ENCODE measurements around the gene DIP2B.

Gene DIP2B

DNA sequence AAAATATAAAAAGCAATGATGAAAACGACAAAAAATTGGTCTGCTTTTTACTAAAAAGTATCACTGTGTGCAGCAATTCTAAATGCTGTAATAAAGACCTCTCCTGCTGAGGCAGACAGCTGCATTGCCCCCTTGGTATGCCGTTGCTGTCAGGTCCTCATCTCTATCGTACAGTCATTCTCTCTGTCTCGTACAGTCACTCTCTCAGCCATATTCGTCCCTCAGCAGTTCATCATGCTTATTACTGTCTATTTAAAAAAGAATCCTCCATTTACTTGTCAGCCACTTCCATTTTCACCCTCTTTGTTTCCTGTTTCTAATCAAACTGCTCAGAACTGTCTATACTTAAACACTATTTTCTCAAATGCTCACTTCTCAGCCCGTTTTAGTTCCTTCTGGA is 123.6 kb downstream of the DIP2B start:
- ATAC-seq (replicated peaks; ENCODE audit: extremely low read depth, poor library complexity, severe bottlenecking), result no peak
- Mint-ChIP-seq H3K4me1 (peaks cover 12% of the 10 kb centered on the region), H3K4me3 (no peak overlapping the region), H3K27ac (ENCODE audit: low read depth) (no peak overlapping the region), H3K27me3 (no peaks in the 10 kb centered on the region), H3K9me3 (no peaks in the 10 kb centered on the region), H3K36me3 (ENCODE audit: insufficient read depth) (peaks cover 14% of the 10 kb centered on the region)
- no peak for DNase-seq (ENCODE audit: low spot score in 2 of 2)

DNA sequence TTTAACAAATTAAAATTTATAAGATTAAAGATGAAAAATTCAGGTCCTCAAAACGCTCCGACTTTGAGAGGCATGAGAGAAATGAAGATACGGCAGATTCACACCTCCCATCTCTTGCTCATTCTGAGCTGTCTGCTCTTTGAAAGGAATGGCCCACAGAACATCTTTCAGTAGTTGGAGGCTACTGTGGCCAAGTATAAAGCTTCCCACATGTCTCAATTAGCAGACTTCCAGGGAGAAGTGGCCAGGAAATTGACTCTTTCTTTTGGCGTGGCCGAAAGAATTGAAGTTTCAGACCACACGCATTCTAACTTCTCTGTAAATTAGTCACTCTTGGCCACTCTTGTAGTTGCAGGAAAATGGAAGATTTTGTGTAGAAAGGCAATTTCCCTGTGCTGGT is 129.2 kb downstream of the DIP2B start:
- no peak for ATAC-seq (replicated peaks; ENCODE audit: extremely low read depth, poor library complexity, severe bottlenecking)
- H3K4me1 Mint-ChIP-seq, result peaks cover 7% of the 10 kb centered on the region

DNA sequence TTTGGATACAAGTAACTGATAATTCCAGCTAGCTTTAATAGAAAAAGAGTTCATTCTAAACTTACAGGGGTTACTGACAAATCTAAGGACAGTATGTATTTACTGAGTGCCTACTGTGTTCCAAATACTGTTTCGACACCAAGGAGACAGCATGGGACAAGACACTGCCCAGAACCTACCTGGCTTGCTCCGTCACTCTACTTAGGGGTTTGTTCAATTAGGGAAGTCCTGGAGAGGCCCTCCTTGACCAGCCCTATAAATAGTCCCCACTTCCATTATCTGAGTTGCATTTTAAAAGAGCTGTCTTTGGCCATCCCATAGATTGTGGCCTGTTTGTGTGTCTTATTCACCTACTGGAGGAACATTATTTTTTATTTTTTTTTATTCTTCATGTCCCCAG is 129.6 kb downstream of the DIP2B start:
- ATAC-seq (replicated peaks; ENCODE audit: extremely low read depth, poor library complexity, severe bottlenecking) (no peak), DNase-seq (ENCODE audit: low spot score in 2 of 2) (no peak)
- peak overlapping the region; percentile 25 for H3K27ac Mint-ChIP-seq (ENCODE audit: low read depth)
- no peaks in the 10 kb centered on the region for H3K9me3 Mint-ChIP-seq
- H3K4me1 Mint-ChIP-seq, result peaks cover 7% of the 10 kb centered on the region
- no peak overlapping the region for H3K4me3 Mint-ChIP-seq
- H3K27me3 Mint-ChIP-seq, result no peaks in the 10 kb centered on the region
- peaks cover 4% of the 10 kb centered on the region for H3K36me3 Mint-ChIP-seq (ENCODE audit: insufficient read depth)

More for the DNA sequence above, 129.2 kb downstream of the DIP2B start:
- DNase-seq (ENCODE audit: low spot score in 2 of 2), result no peak
- H3K9me3 Mint-ChIP-seq, result no peaks in the 10 kb centered on the region
- H3K27ac Mint-ChIP-seq (ENCODE audit: low read depth), result no peak overlapping the region
- no peaks in the 10 kb centered on the region for H3K27me3 Mint-ChIP-seq
- H3K36me3 Mint-ChIP-seq (ENCODE audit: insufficient read depth), result peaks cover 4% of the 10 kb centered on the region
- H3K4me3 Mint-ChIP-seq, result no peak overlapping the region

DNA sequence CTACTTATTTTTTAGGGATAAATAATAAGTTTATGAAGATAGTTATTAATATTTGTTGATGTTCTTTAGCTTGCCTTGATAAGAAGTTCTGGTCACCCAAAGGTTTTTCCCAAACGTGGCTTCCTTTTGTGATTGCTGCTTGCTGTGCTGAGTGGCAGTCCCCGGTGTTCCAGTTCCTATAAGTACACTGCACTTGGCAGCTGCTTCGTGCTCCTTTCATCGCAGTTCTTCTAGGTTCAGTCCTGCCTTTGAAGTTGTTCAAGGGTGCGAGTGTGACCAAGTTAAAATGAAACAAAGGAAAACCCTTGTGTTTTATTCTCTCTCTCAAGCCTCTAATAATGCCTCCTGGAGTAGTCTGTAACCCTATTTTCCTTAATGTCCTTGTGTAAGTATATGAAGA is 130.6 kb downstream of the DIP2B start:
- H3K27me3 Mint-ChIP-seq, result no peaks in the 10 kb centered on the region
- no peak overlapping the region for H3K4me3 Mint-ChIP-seq
- H3K27ac Mint-ChIP-seq (ENCODE audit: low read depth), result no peak overlapping the region
- H3K4me1 Mint-ChIP-seq, result peaks cover 7% of the 10 kb centered on the region
- no peak for DNase-seq (ENCODE audit: low spot score in 2 of 2)
- H3K36me3 Mint-ChIP-seq (ENCODE audit: insufficient read depth), result peaks cover 4% of the 10 kb centered on the region
- ATAC-seq (replicated peaks; ENCODE audit: extremely low read depth, poor library complexity, severe bottlenecking), result no peak
- H3K9me3 Mint-ChIP-seq, result no peaks in the 10 kb centered on the region

DNA sequence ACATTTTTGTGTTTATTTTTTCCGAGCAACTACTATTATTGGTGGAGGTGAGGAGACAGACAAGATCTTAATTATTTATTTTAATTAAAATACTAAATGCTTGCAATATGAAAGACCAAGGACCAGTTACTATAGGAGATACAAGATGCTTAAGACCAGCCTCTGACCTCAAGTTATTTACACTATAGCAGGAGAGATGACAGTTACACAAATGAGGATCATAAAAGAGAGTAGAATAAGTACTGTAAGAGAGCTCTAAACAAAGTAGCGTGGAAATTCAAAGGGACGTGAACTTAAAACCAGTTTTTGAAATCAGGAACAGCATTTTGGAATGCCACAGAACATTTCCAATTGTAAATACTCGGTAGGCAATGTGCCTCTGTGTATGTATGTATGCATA is 131.1 kb downstream of the DIP2B start:
- Mint-ChIP-seq H3K4me3 (no peak overlapping the region), H3K36me3 (ENCODE audit: insufficient read depth) (peaks cover 3% of the 10 kb centered on the region), H3K4me1 (peaks cover 7% of the 10 kb centered on the region), H3K9me3 (no peaks in the 10 kb centered on the region), H3K27me3 (no peaks in the 10 kb centered on the region), H3K27ac (ENCODE audit: low read depth) (no peak overlapping the region)
- ATAC-seq (replicated peaks; ENCODE audit: extremely low read depth, poor library complexity, severe bottlenecking) (no peak), DNase-seq (ENCODE audit: low spot score in 2 of 2) (no peak)

DNA sequence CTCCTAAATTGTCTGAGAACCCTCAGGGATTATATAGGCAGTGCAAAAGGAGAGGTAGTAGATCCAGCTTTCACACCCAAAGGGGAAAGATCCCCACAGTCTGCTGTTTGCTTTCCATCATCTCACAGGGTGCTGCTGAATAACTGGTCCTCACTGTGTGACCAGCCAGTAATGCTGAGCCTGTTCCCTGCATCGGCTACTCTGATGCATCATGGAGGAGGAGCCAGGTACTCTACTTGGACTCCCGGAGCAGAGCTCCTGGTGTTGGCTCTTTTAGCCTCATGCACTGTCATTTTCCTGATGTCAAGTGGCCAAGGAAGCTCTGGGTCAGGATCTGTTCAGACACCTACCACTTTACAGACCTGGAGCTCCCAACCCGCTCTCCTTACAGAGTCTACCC is 131.7 kb downstream of the DIP2B start:
- H3K27ac Mint-ChIP-seq (ENCODE audit: low read depth), result no peak overlapping the region
- no peak for DNase-seq (ENCODE audit: low spot score in 2 of 2)
- no peak overlapping the region for H3K4me3 Mint-ChIP-seq
- no peaks in the 10 kb centered on the region for H3K27me3 Mint-ChIP-seq
- peaks cover 7% of the 10 kb centered on the region for H3K36me3 Mint-ChIP-seq (ENCODE audit: insufficient read depth)
- peaks cover 7% of the 10 kb centered on the region for H3K4me1 Mint-ChIP-seq
- no peaks in the 10 kb centered on the region for H3K9me3 Mint-ChIP-seq
- ATAC-seq (replicated peaks; ENCODE audit: extremely low read depth, poor library complexity, severe bottlenecking), result no peak

DNA sequence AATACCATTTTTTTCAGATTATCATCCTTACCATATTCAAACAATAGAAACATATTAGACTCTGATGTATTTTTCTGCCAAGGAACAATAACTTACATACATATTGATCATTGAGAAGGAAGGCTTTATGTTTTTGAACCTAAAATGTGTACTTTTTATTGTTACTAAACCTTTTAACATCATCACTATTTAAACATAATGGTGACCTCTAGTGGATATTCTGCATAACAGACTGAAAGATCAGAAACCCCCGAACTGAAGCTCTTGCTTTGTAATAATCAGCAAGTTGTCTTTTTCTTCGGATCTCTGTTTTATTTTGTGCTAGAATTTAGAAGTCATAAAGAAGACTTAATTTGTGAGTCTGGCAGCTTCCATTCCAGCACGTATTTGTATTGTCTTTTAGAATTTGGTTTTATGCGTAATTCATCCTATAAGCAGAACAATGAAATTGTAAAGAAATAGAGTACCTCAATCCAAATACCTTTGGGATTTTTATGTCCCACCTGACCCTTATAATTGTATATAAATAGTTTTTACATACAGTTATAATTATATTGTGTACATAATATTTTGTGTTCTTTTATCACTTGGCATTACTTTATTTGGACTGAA is 133.2 kb downstream of the DIP2B start:
- DNase-seq (ENCODE audit: low spot score in 2 of 2), result no peak
- Mint-ChIP-seq H3K27me3 (no peaks in the 10 kb centered on the region), H3K27ac (ENCODE audit: low read depth) (peak overlapping the region; percentile 3), H3K4me1 (peaks cover 7% of the 10 kb centered on the region), H3K9me3 (no peaks in the 10 kb centered on the region), H3K4me3 (no peak overlapping the region), H3K36me3 (ENCODE audit: insufficient read depth) (peaks cover 5% of the 10 kb centered on the region)
- ATAC-seq (replicated peaks; ENCODE audit: extremely low read depth, poor library complexity, severe bottlenecking), result no peak

DNA sequence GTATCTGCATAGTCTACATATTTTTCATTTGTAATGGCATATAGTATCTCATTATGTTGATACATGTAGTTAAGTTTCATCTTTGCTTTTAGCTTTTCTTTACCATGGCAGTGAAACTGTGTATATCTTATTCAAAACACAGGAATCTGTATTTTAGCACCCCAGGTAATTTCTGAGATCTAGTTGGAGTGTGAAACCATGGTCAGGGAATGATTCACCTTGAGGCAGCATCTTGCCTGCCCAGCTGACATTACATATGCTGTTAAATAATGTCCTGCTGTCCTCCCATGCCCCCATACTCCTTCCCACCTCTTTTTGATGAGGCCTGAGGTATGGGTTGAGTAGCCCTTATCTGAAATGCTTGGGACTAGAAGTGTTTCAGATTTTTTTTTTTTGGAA is 133.7 kb downstream of the DIP2B start:
- Mint-ChIP-seq H3K9me3 (no peaks in the 10 kb centered on the region), H3K4me3 (no peak overlapping the region), H3K27me3 (no peaks in the 10 kb centered on the region), H3K4me1 (peaks cover 7% of the 10 kb centered on the region), H3K36me3 (ENCODE audit: insufficient read depth) (peaks cover 6% of the 10 kb centered on the region), H3K27ac (ENCODE audit: low read depth) (no peak overlapping the region)
- no peak for ATAC-seq (replicated peaks; ENCODE audit: extremely low read depth, poor library complexity, severe bottlenecking)
- DNase-seq (ENCODE audit: low spot score in 2 of 2), result no peak

DNA sequence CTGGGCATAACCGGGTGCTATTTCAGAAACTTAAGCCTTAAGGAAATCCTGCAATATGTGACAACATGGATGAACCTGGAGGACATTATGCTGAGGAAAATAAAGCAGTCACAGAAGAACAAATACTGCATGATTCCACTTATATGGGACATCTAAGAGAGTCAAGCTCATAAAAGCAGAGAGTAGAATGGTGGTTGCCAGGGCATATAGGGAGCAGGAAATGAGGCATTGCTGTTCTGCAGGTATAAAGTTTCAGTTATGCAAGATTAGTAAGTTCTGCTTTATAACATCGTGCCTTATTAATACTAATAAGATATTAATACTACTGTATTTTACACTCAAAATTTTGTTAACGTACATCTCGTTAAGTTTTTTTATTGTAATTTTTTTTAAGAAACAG is 134.9 kb downstream of the DIP2B start:
- H3K27me3 Mint-ChIP-seq, result no peaks in the 10 kb centered on the region
- ATAC-seq (replicated peaks; ENCODE audit: extremely low read depth, poor library complexity, severe bottlenecking), result no peak
- no peaks in the 10 kb centered on the region for H3K9me3 Mint-ChIP-seq
- no peak for DNase-seq (ENCODE audit: low spot score in 2 of 2)
- peaks cover 7% of the 10 kb centered on the region for H3K4me1 Mint-ChIP-seq
- H3K27ac Mint-ChIP-seq (ENCODE audit: low read depth), result no peak overlapping the region
- peaks cover 6% of the 10 kb centered on the region for H3K36me3 Mint-ChIP-seq (ENCODE audit: insufficient read depth)
- no peak overlapping the region for H3K4me3 Mint-ChIP-seq

DNA sequence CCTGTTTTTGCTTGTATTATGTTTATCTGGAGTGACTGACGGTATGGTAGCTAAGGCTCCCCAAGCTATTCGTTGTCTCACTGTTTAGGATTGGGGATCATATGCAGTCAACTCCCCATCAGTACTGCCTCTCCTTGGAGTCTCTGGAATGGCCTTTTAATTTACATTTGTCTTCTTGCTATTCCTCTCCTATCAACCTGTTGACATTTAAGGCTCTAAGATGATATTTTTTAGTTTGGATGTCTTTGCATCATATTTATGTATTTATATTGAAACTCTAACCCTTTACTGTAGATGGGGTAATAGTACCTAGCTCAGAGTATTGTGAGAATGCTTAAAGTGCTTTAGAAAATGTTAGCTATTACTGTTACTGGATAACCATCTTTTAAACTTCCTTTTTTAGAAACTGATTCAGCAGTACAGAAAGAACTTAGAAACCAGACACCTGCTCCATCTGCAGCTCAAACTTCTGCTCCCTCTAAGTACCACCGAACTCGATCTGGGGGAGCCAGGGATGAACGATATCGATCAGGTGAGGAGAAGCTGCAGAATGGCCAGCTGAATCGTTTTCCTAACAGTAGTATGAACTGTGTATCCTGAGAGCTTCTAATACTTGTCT is 135.6 kb downstream of the DIP2B start:
- DNase-seq (ENCODE audit: low spot score in 2 of 2) (no peak), ATAC-seq (replicated peaks; ENCODE audit: extremely low read depth, poor library complexity, severe bottlenecking) (no peak)
- H3K9me3 Mint-ChIP-seq, result no peaks in the 10 kb centered on the region
- no peak overlapping the region for H3K27ac Mint-ChIP-seq (ENCODE audit: low read depth)
- H3K27me3 Mint-ChIP-seq, result no peaks in the 10 kb centered on the region
- H3K4me1 Mint-ChIP-seq, result peaks cover 7% of the 10 kb centered on the region
- peaks cover 6% of the 10 kb centered on the region for H3K36me3 Mint-ChIP-seq (ENCODE audit: insufficient read depth)
- no peak overlapping the region for H3K4me3 Mint-ChIP-seq

DNA sequence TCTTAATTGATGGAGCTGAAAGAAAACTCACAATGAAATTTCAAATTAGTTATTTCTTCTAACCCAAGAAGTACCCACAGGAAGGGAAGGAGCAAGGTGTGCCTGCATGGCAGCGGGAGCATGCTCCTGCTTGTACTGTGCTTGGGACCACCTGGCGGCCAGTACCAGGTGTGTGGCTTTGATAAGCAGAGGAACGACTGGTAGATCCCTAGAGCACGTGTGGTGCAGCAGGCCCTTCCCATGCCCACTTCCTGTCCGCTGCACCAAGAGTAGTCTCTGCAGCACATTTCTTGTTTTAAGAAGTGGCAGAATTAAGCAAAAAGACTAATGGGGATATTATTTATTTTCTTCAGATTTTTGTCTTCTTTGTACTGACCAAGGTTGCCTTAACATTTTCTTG is 136.8 kb downstream of the DIP2B start:
- Mint-ChIP-seq H3K9me3 (no peaks in the 10 kb centered on the region), H3K27ac (ENCODE audit: low read depth) (no peak overlapping the region), H3K4me3 (no peak overlapping the region), H3K4me1 (peaks cover 7% of the 10 kb centered on the region), H3K36me3 (ENCODE audit: insufficient read depth) (peaks cover 6% of the 10 kb centered on the region), H3K27me3 (no peaks in the 10 kb centered on the region)
- no peak for ATAC-seq (replicated peaks; ENCODE audit: extremely low read depth, poor library complexity, severe bottlenecking)
- DNase-seq (ENCODE audit: low spot score in 2 of 2), result no peak

DNA sequence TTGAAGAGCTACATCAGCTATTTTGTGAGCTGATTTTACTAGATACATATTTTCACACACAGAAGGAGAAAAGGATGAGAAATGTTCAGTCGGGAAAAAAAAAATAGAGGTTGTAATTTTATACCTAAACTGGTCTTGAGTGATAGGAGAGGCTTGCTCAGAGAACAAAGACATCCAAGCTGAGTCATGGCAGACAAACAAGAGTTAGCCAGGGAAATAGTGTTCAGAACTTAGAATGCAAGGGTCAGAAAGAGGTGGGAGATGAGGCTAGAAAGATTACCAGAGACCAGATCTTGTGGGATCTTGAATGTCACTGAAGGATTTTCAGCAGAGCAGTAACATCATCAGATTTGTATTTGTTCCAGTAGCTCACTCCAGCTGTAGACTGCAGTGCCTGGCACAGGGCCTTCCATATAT is 137.3 kb downstream of the DIP2B start:
- H3K36me3 Mint-ChIP-seq (ENCODE audit: insufficient read depth), result peaks cover 6% of the 10 kb centered on the region
- DNase-seq (ENCODE audit: low spot score in 2 of 2) (no peak), ATAC-seq (replicated peaks; ENCODE audit: extremely low read depth, poor library complexity, severe bottlenecking) (no peak)
- peaks cover 7% of the 10 kb centered on the region for H3K4me1 Mint-ChIP-seq
- no peaks in the 10 kb centered on the region for H3K9me3 Mint-ChIP-seq
- no peak overlapping the region for H3K4me3 Mint-ChIP-seq
- H3K27ac Mint-ChIP-seq (ENCODE audit: low read depth), result no peak overlapping the region
- H3K27me3 Mint-ChIP-seq, result no peaks in the 10 kb centered on the region

DNA sequence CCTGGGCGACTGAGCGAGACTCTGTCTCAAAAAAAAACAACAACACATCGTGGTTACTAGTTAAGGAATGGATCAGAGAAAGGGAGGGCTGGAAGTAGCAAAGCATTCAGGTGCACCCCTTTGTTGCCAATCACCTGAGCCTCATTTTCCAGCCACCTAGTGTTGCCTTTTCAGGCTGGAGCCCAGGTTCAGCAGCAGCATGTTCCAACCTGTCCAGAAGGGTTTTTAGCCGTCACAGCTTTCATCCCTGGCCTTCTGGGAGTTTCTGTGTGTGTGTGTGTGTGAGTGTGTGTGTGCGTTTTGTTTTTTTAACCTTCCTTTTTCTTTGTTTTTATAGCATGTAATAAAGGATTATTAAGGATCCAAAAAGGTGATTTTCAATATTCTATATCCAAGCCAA is 138.0 kb downstream of the DIP2B start:
- no peak overlapping the region for H3K4me3 Mint-ChIP-seq
- ATAC-seq (replicated peaks; ENCODE audit: extremely low read depth, poor library complexity, severe bottlenecking), result no peak

More for the DNA sequence above, 138.0 kb downstream of the DIP2B start:
- DNase-seq (ENCODE audit: low spot score in 2 of 2), result no peak
- Mint-ChIP-seq H3K27ac (ENCODE audit: low read depth) (no peak overlapping the region), H3K36me3 (ENCODE audit: insufficient read depth) (peaks cover 6% of the 10 kb centered on the region), H3K4me1 (peaks cover 3% of the 10 kb centered on the region), H3K27me3 (no peaks in the 10 kb centered on the region), H3K9me3 (no peaks in the 10 kb centered on the region)
